Stimulated activated memory B cell treated with anti-CD40 and anti-IgM and Interleukin-4, amounts not matched to agents 10 μg/mL and 1 μg/mL and 100 μg/mL, for 72 hours (primary cell): Measurements from ENCODE around the gene TAC4.

Source experiments
- ATAC-seq: fragments of 150-1000 bp; cut with Tn5 transposase; 2 replicates; pipeline ENCODE4 v1.10.0; 2021
- H3K27ac Mint-ChIP-seq: one replicate; pipeline ENCODE4 v1.8.0; 2022; ENCODE audit warnings: mild to moderate bottlenecking, mixed read lengths
- H3K27me3 Mint-ChIP-seq: one replicate; pipeline ENCODE4 v1.8.0; 2022; ENCODE audit warnings: mixed read lengths
- H3K36me3 Mint-ChIP-seq: one replicate; pipeline ENCODE4 v1.8.0; 2022; ENCODE audit warnings: mixed read lengths
- H3K4me1 Mint-ChIP-seq: one replicate; pipeline ENCODE4 v1.8.0; 2022; ENCODE audit warnings: mixed read lengths
- H3K4me3 Mint-ChIP-seq: one replicate; pipeline ENCODE4 v1.8.0; 2022; ENCODE audit warnings: mild to moderate bottlenecking, moderate library complexity, mixed read lengths
- H3K9me3 Mint-ChIP-seq: one replicate; pipeline ENCODE4 v1.8.0; 2022; ENCODE audit warnings: mixed read lengths

Gene TAC4

DNA sequence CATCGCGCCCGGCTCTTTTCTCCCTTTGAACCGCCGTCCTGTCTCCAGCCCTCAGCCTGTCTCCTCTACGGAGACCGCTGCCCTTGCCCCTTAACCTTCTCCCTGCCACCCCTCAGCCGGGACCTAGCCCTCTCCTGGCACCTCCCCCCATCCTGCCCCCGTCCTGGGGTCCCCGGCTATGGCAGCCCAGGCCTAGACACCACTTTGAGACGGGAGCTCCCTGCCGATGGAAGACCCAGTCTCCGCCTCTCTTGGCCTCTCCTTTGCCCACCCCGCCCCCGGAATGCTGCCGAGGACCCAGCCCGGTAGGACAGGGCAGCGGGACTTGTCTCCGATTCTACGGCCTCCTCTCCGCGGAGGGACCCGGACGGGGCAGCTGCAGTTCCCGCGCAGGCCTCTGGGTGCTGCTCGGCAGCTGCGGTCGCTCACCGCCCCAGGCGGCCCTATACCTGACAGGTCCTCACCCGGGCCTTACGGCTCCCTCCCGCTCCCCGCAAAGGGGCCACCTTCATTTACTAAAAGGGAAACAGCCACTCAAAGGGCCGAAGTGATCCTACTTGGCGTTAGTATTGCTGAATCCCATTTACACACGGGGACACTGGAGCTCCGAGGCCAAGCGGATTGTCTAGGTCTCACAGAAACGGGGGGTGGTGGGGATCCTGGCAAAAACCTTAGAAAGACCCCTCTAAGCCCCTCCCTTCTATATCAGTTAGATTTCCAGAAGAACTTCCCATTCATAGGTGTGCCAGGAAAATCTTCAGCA is 32.6 kb upstream of the TAC4 start:
- Mint-ChIP-seq H3K4me3 (peak overlapping the region; percentile 56), H3K27me3 (peaks cover 71% of the 10 kb centered on the region), H3K9me3 (no peaks in the 10 kb centered on the region), H3K4me1 (peaks cover 9% of the 10 kb centered on the region), H3K36me3 (no peaks in the 10 kb centered on the region), H3K27ac (peak overlapping the region; percentile 25)
- peak; percentile 85 for ATAC-seq

DNA sequence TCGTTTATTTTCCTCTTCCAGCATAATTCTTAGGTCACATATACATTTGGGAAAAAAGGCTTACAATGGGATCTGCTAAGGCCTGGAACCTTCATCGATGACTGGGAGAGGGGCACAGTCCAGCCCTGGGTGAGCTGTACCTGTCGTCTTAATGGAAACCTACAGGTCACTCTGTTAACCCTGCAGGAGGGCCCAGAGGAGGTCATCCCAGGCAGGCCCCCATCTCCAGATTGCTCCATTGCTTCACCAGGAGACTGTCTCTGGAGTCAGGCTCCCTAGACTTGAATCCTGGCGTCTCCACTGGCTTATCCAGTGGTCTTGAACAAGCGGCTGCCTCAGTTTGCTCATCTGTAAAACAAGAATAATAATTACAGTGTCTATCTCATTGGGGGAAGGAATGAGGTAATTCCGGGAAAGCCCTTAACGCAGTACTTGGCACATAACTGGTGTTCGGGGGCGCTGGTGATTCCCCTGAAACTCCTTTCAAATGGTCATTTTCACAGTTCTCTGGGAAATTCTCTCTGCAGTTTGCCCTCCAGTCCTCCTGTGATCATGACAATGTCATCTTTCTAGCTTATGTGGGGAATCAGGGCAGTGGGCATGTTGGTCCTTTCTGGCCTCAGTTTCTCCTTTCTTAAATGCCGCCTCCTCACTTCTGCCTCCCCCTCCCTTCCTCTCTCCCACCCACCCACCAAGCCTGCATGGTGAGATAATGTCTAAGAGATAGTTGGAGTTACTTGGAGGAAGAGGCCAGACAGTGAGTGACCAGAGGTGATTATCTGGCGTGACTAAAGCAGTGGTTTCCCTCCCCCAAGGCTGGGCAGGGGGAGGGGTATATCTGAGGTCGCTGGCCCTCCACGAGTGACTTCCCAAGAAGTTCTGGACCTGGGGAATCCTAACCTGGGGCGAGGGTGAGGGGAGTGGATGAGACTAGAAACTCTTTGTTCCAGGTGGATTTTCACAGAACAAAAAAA is 31.3 kb upstream of the TAC4 start:
- peaks cover 71% of the 10 kb centered on the region for H3K27me3 Mint-ChIP-seq

DNA sequence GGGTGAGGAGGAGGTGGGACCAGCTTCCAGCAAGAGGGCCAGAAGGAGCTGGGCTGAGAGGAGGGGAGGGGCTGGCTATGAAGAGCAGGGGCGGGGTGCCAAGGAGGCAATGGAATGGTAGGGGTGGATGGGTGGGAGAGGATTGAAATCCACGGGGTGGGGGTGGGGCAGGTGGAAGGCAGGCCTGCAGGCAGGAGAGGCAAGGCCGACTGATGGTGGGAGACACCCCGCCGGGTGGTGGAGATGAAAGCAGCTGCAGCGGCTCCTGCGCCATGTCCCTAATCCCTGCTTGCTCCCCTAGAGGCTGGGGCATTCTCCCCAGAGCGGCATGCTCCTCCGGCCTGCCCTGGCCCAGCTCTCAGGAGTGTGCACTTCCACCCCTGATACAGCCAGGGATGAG is 27.8 kb upstream of the TAC4 start:
- no peak for ATAC-seq
- Mint-ChIP-seq H3K9me3 (no peaks in the 10 kb centered on the region), H3K4me3 (no peak overlapping the region), H3K4me1 (peaks cover 6% of the 10 kb centered on the region), H3K36me3 (no peaks in the 10 kb centered on the region), H3K27ac (no peak overlapping the region), H3K27me3 (peaks cover 44% of the 10 kb centered on the region)

More for the DNA sequence above, 31.3 kb upstream of the TAC4 start:
- peaks cover 9% of the 10 kb centered on the region for H3K4me1 Mint-ChIP-seq
- H3K27ac Mint-ChIP-seq: no peak overlapping the region
- no peaks in the 10 kb centered on the region for H3K36me3 Mint-ChIP-seq
- H3K4me3 Mint-ChIP-seq: no peak overlapping the region
- no peaks in the 10 kb centered on the region for H3K9me3 Mint-ChIP-seq
- ATAC-seq: no peak

DNA sequence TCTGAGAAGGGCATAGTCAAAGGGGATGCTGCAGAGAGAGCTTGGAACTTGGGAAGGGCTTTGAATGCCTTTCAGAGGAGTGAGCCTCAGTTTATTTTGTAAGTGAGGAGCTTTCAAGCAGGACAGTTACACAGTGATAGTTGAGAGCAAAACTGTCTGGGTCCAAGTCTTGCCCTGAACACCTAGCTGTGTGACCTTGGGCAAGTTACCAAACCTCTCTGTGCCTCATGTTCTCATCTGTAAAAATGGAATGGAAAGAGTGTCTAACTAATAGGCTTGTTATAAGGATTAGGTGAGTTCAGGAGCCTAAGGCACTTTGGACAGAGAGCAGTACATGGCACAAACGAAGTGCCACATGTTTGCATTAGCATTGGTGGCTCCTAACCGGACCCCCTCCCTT is 27.0 kb upstream of the TAC4 start:
- ATAC-seq: no peak
- Mint-ChIP-seq H3K36me3 (no peaks in the 10 kb centered on the region), H3K9me3 (no peaks in the 10 kb centered on the region), H3K27me3 (peaks cover 44% of the 10 kb centered on the region), H3K27ac (no peak overlapping the region), H3K4me3 (no peak overlapping the region), H3K4me1 (no peaks in the 10 kb centered on the region)

DNA sequence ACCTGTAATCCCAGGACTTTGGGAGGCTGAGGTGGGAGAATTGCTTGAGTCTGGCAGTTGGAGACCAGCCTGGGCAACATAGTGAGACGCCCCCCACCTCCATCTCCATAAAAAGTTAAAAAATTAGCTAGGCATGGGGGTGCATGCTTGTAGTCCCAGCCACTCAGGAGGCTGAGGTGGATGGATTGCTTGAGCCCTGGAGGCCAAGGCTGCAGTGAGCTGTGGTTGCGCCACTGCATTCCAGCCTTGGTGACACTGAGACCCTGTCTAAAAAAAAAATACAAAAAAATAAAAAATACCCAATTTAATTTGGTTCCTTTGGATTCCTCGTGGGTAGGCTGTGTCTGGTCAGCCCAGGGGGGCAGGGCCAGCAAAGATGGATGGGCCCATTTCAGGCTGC is 26.1 kb upstream of the TAC4 start:
- H3K4me1 Mint-ChIP-seq: no peaks in the 10 kb centered on the region
- peaks cover 43% of the 10 kb centered on the region for H3K27me3 Mint-ChIP-seq
- H3K9me3 Mint-ChIP-seq: no peaks in the 10 kb centered on the region
- H3K4me3 Mint-ChIP-seq: no peak overlapping the region
- H3K27ac Mint-ChIP-seq: no peak overlapping the region
- no peak for ATAC-seq
- H3K36me3 Mint-ChIP-seq: no peaks in the 10 kb centered on the region

DNA sequence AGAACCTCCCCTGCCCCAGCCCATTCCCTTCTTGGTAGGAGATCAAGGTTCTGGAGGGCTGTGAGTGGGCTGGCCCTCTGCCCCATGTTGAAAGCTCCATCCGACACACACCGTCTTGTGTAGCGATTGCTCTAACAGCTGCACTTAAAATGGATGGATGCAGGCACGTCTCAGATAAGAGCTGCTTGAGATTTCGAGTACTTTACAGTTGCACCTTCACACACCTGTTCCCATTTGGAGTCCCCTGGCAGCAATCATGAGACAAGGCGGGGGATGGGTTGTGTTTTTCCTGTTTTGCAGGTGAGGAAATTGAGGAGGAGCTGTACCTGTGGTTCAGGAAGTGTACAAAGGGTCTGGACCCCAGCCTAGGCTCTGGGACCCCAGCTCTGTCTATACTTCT is 25.6 kb upstream of the TAC4 start:
- Mint-ChIP-seq H3K27ac (no peak overlapping the region), H3K4me1 (no peaks in the 10 kb centered on the region), H3K4me3 (no peak overlapping the region), H3K9me3 (no peaks in the 10 kb centered on the region), H3K36me3 (no peaks in the 10 kb centered on the region), H3K27me3 (peaks cover 47% of the 10 kb centered on the region)
- ATAC-seq: no peak

DNA sequence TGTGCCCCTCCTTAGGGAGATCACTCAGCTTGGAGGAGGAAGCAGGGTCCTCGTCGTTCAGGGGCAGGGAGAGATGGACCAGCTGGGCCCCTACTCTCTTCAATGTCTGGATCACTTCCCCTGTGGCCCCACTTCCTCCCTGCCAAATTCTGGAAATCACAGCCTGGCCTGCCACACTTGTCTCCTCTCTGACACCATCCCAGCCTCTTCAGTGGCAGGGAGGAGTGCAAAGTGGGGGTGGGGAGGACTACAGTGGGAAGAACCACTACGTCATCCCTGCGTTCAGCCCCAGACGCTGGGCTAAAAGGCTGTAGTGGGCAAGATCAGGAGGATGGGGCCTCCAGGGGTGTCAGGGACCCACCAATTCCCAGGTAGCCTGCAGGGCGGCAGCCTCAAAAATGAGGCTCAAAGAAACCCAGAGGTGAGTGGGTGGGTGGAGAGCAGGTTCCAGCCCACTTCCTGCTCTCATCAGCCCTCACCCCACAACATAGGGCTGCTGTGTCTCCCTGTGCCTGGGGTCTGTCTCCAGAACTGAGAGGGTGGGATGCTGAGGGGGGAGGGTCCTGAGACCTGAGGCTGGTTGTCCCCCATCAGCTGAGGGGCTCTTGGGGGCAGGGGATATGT is 25.0 kb upstream of the TAC4 start:
- Mint-ChIP-seq H3K4me1 (no peaks in the 10 kb centered on the region), H3K27me3 (peaks cover 48% of the 10 kb centered on the region), H3K36me3 (no peaks in the 10 kb centered on the region), H3K27ac (no peak overlapping the region), H3K9me3 (no peaks in the 10 kb centered on the region), H3K4me3 (no peak overlapping the region)
- no peak for ATAC-seq

DNA sequence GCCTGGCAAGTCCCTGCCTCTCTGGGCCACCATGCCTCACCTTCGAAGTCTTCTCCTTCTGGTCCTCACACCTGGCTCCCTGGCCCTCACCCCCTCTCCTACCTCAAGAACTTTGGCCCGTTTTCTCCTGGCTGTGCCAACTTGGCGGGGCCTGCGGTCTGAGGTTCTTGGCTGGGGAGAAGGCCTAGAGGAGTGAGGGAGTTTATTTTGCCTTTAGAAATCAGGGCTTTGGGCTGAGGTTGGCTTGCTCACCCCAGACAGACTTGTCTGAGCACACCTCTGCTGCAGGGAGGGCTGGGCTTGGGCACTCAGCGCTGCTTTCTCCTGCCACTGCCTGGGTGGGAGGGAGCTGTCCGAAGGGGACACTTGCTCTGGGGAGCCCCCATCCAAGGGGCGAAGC is 23.3 kb upstream of the TAC4 start:
- H3K4me3 Mint-ChIP-seq: no peak overlapping the region
- peaks cover 46% of the 10 kb centered on the region for H3K27me3 Mint-ChIP-seq
- ATAC-seq: no peak
- no peaks in the 10 kb centered on the region for H3K9me3 Mint-ChIP-seq
- H3K4me1 Mint-ChIP-seq: no peaks in the 10 kb centered on the region
- H3K36me3 Mint-ChIP-seq: no peaks in the 10 kb centered on the region
- H3K27ac Mint-ChIP-seq: no peak overlapping the region

DNA sequence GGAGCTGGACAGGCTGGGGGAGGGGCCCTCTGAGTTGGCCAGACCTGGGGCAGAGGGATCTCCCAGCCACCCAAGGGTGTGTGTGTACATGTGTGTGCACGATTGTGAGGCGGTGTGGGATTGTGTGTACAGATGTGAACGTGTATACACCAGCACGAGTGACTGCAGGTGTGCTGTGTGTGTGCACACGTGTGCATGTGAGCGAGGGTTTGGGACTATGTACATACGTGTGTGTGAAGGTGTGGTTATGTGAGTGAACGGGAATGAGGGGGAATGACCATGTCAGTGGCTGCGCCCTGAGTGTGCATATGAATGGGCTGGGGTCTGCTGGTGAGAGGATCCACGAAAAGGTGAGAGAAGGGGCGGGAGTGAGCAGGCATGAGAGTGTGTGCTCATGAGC is 22.4 kb upstream of the TAC4 start:
- H3K36me3 Mint-ChIP-seq: no peaks in the 10 kb centered on the region
- no peak overlapping the region for H3K4me3 Mint-ChIP-seq
- no peak overlapping the region for H3K27ac Mint-ChIP-seq
- H3K9me3 Mint-ChIP-seq: no peaks in the 10 kb centered on the region
- no peak for ATAC-seq
- H3K4me1 Mint-ChIP-seq: no peaks in the 10 kb centered on the region
- peaks cover 40% of the 10 kb centered on the region for H3K27me3 Mint-ChIP-seq

DNA sequence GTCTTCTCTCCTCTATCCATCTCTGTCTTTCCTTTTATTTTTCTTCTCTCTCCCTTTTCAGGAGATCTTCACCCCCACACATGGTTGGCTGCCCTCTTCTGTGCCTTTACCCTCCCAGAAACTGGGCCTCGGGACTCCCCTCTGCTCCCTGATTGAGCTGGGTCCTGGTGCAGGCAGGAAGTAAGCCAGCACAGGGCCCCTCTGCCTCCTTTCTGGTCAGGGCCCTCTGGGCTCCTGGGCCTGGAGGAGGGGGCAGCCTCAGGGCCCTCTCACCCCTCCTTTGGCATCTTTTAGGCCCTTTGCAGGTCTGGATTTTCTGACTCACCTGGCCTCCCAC is 21.1 kb upstream of the TAC4 start:
- Mint-ChIP-seq H3K4me1 (no peaks in the 10 kb centered on the region), H3K9me3 (no peaks in the 10 kb centered on the region), H3K36me3 (no peaks in the 10 kb centered on the region), H3K4me3 (no peak overlapping the region), H3K27ac (no peak overlapping the region), H3K27me3 (peaks cover 32% of the 10 kb centered on the region)
- no peak for ATAC-seq

DNA sequence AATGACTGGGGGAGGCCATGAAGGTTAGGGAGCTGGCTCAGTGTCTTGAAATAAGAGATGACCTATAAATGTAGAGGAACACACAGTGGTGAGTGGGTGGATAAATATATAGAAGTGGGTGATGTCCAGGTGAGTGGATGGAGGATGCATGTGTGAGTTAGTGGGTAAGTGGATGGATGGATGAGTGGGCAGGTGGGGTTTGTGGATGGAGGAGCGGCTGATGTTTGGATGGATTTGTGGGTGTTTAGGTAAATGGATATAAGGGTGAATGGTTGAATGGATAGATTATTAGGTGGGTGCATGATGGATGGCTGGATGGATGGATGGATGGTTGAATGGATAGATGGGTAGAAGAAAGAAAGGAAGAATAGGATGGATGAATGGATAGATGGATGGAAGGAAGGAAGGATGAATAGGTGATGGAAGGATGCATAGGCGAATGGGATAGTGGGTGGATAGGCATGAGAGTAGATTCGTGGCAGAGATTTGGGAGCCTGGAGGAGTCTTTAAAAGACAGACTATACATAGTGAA is 19.1 kb upstream of the TAC4 start:
- peaks cover 43% of the 10 kb centered on the region for H3K27me3 Mint-ChIP-seq
- no peak for ATAC-seq
- H3K36me3 Mint-ChIP-seq: no peaks in the 10 kb centered on the region
- H3K9me3 Mint-ChIP-seq: no peaks in the 10 kb centered on the region
- H3K4me3 Mint-ChIP-seq: no peak overlapping the region
- H3K4me1 Mint-ChIP-seq: no peaks in the 10 kb centered on the region
- no peak overlapping the region for H3K27ac Mint-ChIP-seq

DNA sequence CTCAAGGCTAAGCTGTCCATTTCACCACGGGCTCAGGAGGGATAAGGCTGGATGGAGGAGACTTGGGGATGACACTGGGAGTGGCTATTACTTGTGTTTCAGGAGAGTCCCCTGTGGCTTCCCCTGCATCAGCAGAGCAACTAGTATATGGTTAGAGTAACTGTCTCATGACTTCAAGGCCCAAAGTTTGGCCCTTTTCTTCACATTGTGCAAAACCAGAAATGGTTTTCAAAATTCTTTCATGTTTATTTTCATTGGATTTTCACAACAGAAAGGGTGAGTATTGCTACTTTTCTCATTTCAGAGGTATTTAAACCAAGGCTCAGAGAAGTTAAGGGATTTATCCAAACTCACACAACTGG is 18.1 kb upstream of the TAC4 start:
- H3K4me3 Mint-ChIP-seq: no peak overlapping the region
- ATAC-seq: no peak
- peaks cover 52% of the 10 kb centered on the region for H3K27me3 Mint-ChIP-seq
- peaks cover 4% of the 10 kb centered on the region for H3K4me1 Mint-ChIP-seq
- no peak overlapping the region for H3K27ac Mint-ChIP-seq
- no peaks in the 10 kb centered on the region for H3K9me3 Mint-ChIP-seq
- no peaks in the 10 kb centered on the region for H3K36me3 Mint-ChIP-seq

DNA sequence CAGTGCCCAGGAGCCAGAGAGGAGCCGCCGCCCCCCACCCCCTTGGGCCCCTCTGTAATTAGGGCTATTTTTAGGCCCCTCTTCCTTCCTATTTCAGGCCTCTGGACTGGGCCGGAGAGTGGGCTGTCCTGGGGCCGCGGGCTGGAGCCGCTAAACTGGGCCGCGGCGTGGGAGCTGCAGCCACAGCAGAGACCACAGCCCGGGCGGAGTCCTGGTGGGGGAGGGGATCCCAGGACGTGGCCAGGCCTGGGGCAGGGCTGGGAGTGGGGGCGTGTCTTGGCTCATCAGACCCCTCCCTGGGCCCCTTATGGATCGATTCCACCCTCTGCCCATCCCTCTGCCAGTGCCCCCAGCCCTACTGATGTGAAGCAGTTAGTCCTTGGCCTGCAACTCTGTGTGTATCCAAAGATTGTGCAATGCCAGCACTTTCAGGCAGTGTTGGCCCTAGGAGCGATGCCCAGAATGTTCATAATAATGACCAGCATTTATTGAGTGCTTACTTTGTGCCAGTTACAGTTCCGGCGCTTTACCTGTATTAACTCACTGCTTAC is 15.0 kb upstream of the TAC4 start:
- ATAC-seq: no peak
- H3K9me3 Mint-ChIP-seq: no peaks in the 10 kb centered on the region
- H3K4me3 Mint-ChIP-seq: no peak overlapping the region
- H3K4me1 Mint-ChIP-seq: peaks cover 7% of the 10 kb centered on the region
- H3K27me3 Mint-ChIP-seq: peaks cover 44% of the 10 kb centered on the region
- H3K27ac Mint-ChIP-seq: no peak overlapping the region
- no peaks in the 10 kb centered on the region for H3K36me3 Mint-ChIP-seq

DNA sequence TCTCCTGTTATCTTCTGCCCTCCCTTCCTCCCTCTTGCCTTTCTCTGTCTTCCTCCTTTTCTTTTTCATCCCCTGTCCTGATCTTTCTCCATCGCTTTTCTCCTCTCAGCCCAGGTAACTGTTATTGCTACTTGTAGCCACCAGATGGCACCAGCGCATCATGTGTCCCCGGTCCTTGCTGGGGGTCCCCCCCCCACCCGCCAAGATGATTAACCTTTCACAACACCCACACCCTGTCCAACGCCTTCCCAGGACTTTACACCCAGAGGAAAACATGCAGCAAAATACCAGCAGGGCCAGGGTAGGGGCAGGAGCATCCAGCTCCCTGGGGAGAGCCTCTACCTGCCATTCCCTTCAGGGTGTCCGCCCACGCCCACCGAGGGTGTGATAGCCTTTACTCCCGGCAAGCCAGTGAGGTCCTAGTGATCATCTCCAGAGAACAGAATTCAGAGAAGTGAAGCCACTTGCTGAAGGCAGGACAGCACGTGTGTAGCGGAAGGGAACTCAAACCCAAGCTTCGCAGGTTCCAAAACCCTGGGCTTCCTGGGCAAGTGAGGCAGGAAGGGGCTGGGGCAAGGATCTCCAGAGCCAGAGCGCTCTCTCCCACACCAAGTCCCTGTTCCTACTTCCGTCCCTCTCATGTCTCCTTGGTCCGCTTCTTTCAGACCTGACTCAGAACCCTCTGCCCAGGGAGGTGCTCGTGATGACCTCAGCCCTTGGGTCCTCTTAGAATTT is 13.4 kb upstream of the TAC4 start:
- Mint-ChIP-seq H3K36me3 (no peaks in the 10 kb centered on the region), H3K4me3 (no peak overlapping the region), H3K27me3 (peaks cover 42% of the 10 kb centered on the region), H3K4me1 (peaks cover 7% of the 10 kb centered on the region), H3K27ac (no peak overlapping the region), H3K9me3 (no peaks in the 10 kb centered on the region)
- ATAC-seq: no peak
